OCI-LY3 (cell line): ENCODE data around the gene ANK3.

Experiments
- EZH2phosphoT487 ChIP-seq: fragments of 200-600 bp; shearing (Covaris generic); IDR thresholded peaks from 2 replicates; pipeline ENCODE4 v1.6.1; 2018; ENCODE audit warnings: antibody characterized with exemption, mixed run types, low read depth
- TF ChIP-seq, protein P1 (sequence below): fragments of 200-600, 300-600 bp; sonication (generic); IDR thresholded peaks from 2 replicates; pipeline ENCODE4 v1.5.1; 2014; ENCODE audit warnings: antibody characterized with exemption, low read length, low read depth

DNA sequence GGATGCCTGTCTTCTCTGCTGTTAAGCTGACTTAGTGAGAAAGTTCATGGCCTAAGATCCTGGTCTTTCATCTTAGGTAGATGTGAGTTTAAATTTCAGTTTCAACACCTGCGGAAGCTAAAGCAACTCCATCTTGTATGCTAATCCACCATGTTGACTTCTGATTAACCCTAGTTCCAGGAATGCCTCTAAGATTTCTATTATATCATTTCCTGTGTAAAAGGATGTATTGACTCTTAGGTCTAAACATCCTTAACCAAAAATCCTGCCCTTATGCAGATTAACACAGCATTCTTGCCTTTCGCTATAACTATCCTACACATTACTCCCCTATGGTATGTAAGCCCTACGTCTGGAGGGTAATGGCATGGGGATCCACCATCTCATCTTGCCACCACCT is 388.9 kb downstream of the ANK3 start:
- TF ChIP-seq, protein P1, sequence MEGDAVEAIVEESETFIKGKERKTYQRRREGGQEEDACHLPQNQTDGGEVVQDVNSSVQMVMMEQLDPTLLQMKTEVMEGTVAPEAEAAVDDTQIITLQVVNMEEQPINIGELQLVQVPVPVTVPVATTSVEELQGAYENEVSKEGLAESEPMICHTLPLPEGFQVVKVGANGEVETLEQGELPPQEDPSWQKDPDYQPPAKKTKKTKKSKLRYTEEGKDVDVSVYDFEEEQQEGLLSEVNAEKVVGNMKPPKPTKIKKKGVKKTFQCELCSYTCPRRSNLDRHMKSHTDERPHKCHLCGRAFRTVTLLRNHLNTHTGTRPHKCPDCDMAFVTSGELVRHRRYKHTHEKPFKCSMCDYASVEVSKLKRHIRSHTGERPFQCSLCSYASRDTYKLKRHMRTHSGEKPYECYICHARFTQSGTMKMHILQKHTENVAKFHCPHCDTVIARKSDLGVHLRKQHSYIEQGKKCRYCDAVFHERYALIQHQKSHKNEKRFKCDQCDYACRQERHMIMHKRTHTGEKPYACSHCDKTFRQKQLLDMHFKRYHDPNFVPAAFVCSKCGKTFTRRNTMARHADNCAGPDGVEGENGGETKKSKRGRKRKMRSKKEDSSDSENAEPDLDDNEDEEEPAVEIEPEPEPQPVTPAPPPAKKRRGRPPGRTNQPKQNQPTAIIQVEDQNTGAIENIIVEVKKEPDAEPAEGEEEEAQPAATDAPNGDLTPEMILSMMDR: no peak
- no peak for TF ChIP-seq EZH2phosphoT487
